HepG2 (cell line): Measurements from ENCODE around the gene SLC13A2. TPM values are rescaled to one million over a fixed set of nuclear protein-coding genes. Genes with fewer than 3 reads are reported as not detected.

Experiments used
- AFF4 ChIP-seq: sonication (generic); formaldehyde crosslinking; IDR thresholded peaks from 2 replicates; pipeline ENCODE4 v1.4.0; 2020; ENCODE audit warnings: missing genetic modification reagents
- BCLAF1 ChIP-seq: fragments of 450-650 bp; IDR thresholded peaks from 2 replicates; pipeline ENCODE4 v1.6.1; 2017; ENCODE audit warnings: mild to moderate bottlenecking
- FOXO4 ChIP-seq: sonication (generic); formaldehyde crosslinking; conservative IDR thresholded peaks from 2 replicates; pipeline ENCODE4 v1.8.1; 2023; ENCODE audit warnings: missing genetic modification reagents
- PHF21A ChIP-seq: sonication (generic); formaldehyde crosslinking; IDR thresholded peaks from 2 replicates; pipeline ENCODE4 v1.5.0; 2020; ENCODE audit warnings: mild to moderate bottlenecking, missing genetic modification reagents
- SRSF9 ChIP-seq: fragments of 200-400 bp; formaldehyde crosslinking; IDR thresholded peaks from 2 replicates; pipeline ENCODE4 v1.6.1; 2018; ENCODE audit warnings: borderline replicate concordance, mild to moderate bottlenecking, low read depth, low read length; ENCODE audit not compliant: insufficient read depth, poor library complexity, severe bottlenecking
- ZNF567 ChIP-seq: sonication (generic); formaldehyde crosslinking; IDR thresholded peaks from 2 replicates; pipeline ENCODE4 v1.8.1; 2023; ENCODE audit warnings: mild to moderate bottlenecking, missing genetic modification reagents, borderline replicate concordance
- polyA plus RNA-seq, 8 experiments: library from polyadenylated mRNA; depleted of rRNA in 3 of 8; stranded (reverse) in 7 of 8; unstranded in 1 of 8; fragments of >200 nt; fragmentation: Illumina TruSeq in 4 of 8; extraction: Trizol in 4 of 8; gene quantifications; 2 replicates each; pipeline versions ENCODE4 v1.2.1 to v1.2.3, GENCODE V29; 2011 to 2016; ENCODE audit warnings: low read depth in 4 of 8, missing spikeins in 1 of 8, mixed read lengths in 1 of 8; ENCODE audit not compliant: insufficient read depth in 1 of 8
- total RNA-seq, 5 experiments: library from RNA; depleted of rRNA; stranded (reverse); fragments of >200 nt; fragmentation: Illumina TruSeq; extraction: Trizol; gene quantifications; 2 replicates each; pipeline ENCODE4 v1.2.3, GENCODE V29; 2016; ENCODE audit warnings: low read depth in 1 of 5

Gene SLC13A2
- total and polyA plus RNA-seq, 2 of the 13 experiments (the other 11 are each of a cell fraction or from before 2014, with no cell fraction given): 0.07 TPM; not detected in 1

- TF ChIP-seq AFF4 (CRISPR knock-in tag) (no peak), BCLAF1 (no peak), ZNF567 (no peak), SRSF9 (no peak), PHF21A (CRISPR knock-in tag) (no peak), FOXO4 (CRISPR knock-in tag) (no peak)
- TF ChIP-seq, all 625 proteins: peak for 0
These were observed 1.7 kb upstream of the SLC13A2 start (continued) for GRCh38 chr17:28471531-28472342.
